ENCODE results near the gene ATP5F1C.

ATP5F1C gene

GRCh38 chr10:7819121-7819460 lies 31.1 kb downstream of the ATP5F1C start:
- peak overlapping the region; percentile 100 for H3K4me3 ChIP-seq (ENCODE audit: low read depth, low read length)
- peak; percentile 24; the same call in 1 of the 2 replicates for TF ChIP-seq CTCF (IDR thresholded peaks at IDR 0.05; ENCODE audit: borderline replicate concordance, insufficient read depth, low read depth, low read length)

DNA sequence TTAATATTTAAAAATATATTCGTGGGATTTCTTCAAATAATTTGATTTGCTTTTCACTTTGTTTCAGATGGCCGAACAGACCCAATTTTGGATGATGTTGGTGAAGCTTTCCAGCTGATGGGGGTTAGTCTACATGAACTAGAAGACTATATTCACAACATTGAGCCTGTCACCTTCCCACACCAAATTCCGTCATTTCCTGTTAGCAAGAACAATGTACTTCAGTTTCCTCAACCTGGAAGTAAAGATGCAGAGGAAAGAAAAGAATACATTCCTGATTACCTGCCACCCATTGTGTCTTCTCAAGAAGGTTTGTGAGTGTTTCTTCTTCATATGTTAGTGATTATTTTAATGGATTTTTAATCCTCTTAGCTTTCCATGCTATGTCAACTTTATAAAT lies 36.3 kb downstream of the ATP5F1C start:
- no peak for TF ChIP-seq CTCF (IDR thresholded peaks at IDR 0.05; ENCODE audit: borderline replicate concordance, insufficient read depth, low read depth, low read length)
- H3K4me3 ChIP-seq (ENCODE audit: low read depth, low read length) = no peak overlapping the region

GRCh38 chr10:7826971-7827370 lies 39.0 kb downstream of the ATP5F1C start:
- H3K4me3 ChIP-seq (ENCODE audit: low read depth, low read length) = no peak overlapping the region
- no peak for TF ChIP-seq CTCF (IDR thresholded peaks at IDR 0.05; ENCODE audit: borderline replicate concordance, insufficient read depth, low read depth, low read length)

DNA sequence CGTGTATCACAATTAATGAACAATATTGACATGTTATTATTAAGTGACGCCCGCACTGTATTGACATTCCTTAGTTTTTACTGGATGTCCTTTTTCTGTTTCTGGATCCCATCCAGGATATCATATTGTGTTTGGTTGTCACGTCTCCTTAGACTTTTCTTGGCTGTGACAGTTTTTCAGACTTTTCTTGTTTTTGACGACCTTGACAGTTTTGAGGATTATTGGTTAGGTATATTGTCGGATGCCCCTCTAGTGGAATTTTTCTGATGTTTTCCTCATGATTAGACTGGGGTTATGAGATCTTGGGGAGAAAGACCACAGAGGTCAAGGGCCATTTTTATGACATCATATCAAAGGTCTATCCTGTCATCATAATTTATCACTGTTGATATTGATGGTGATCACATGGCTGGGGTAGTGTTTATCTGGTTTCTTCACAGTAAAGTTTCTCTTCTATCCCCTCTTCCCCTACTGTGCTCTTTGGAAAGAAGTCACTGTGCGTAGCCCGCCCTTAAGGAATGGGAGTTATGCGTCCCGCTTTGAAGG lies 41.4 kb downstream of the ATP5F1C start:
- TF ChIP-seq CTCF (IDR thresholded peaks at IDR 0.05; ENCODE audit: borderline replicate concordance, insufficient read depth, low read depth, low read length) = no peak
- H3K4me3 ChIP-seq (ENCODE audit: low read depth, low read length) = no peak overlapping the region

DNA sequence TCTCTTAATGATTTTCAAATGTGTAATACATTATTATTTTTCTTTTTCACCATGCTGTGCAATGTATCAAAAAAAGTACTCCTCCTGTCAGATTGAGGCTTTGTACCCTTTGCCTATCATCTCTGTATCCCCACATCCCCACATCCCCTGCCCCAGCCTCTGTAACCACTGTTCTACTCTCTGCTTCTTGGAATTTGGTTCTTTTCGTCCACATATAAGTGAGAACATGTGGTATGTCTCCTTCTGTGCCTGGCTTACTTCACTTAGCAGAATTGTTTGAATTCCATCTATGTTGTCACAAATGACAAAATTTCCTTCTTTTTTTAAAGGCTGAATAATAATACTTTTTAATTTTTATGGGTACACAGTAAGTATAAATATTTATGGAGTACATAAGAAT lies 44.1 kb downstream of the ATP5F1C start:
- TF ChIP-seq CTCF (IDR thresholded peaks at IDR 0.05; ENCODE audit: borderline replicate concordance, insufficient read depth, low read depth, low read length) = no peak
- no peak overlapping the region for H3K4me3 ChIP-seq (ENCODE audit: low read depth, low read length)

DNA sequence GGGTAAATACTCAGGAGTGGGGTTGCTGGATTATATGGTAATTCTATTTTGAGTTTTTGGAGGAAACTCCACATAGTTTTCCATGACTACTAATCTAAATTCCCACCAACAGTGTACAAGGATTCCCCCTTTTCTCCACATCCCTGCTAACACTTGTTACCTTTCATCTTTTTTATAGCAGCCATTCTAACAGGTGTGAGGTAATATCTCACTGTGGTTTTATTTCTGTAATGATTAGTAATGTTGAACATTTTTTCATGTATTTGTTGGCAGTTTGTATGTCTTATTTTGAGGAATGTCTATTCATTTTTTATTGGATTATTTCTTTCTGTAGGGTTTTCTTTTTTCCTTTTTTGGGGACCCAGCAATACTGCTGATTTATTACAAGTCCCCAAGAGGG lies 45.2 kb downstream of the ATP5F1C start:
- no peak for TF ChIP-seq CTCF (IDR thresholded peaks at IDR 0.05; ENCODE audit: borderline replicate concordance, insufficient read depth, low read depth, low read length)

GRCh38 chr10:7834262-7834661 lies 46.3 kb downstream of the ATP5F1C start:
- no peak overlapping the region for H3K4me3 ChIP-seq (ENCODE audit: low read depth, low read length)
- TF ChIP-seq CTCF (IDR thresholded peaks at IDR 0.05; ENCODE audit: borderline replicate concordance, insufficient read depth, low read depth, low read length) = no peak

More for the DNA sequence above, 45.2 kb downstream of the ATP5F1C start:
- no peak overlapping the region for H3K4me3 ChIP-seq (ENCODE audit: low read depth, low read length)

Data from GM12875 (cell line).